Gastroesophageal sphincter (tissue), 3 donors: ENCODE measurements around the gene ST6GALNAC1.

Experiments used
- CTCF ChIP-seq, 4 experiments: fragments of 200-600 bp in 2 of 4; fragments of 450-650 bp in 2 of 4; sonication (generic) in 1 of 4; IDR thresholded peaks; one replicate each; pipeline ENCODE4 v1.5.1; 2017 to 2019; ENCODE audit warnings: antibody characterized with exemption in 4 of 4, mild to moderate bottlenecking in 2 of 4, moderate library complexity in 2 of 4
- EP300 ChIP-seq: sonication (generic); formaldehyde crosslinking; IDR thresholded peaks from one replicate; pipeline ENCODE4 v1.6.1; 2017; ENCODE audit warnings: antibody characterized with exemption, mild to moderate bottlenecking
- POLR2A ChIP-seq, 2 donors: fragments of 450-650 bp; IDR thresholded peaks; one replicate each; pipeline ENCODE4 v1.6.1; 2017; ENCODE audit warnings: antibody characterized with exemption in 2 of 2, mild to moderate bottlenecking in 2 of 2, moderate library complexity in 1 of 2
- POLR2AphosphoS5 ChIP-seq: sonication (generic); formaldehyde crosslinking; IDR thresholded peaks from one replicate; pipeline ENCODE4 v1.6.1; 2017; ENCODE audit warnings: antibody characterized with exemption

GRCh38 chr17:76631821-76632565, 11.6 kb downstream of the ST6GALNAC1 start:
- TF ChIP-seq POLR2AphosphoS5: no peak
- no peak for TF ChIP-seq CTCF (IDR thresholded peaks at IDR 0.05)
- TF ChIP-seq POLR2A (IDR thresholded peaks at IDR 0.05): no peak
- TF ChIP-seq EP300: no peak
